Duodenal mucosa (tissue), 2 donors: Measurements from ENCODE around the gene AAK1.
"Not testable (repeated sequence)": the region's sequence is repeated elsewhere in the genome, so short reads cannot be mapped to it uniquely, and the experiment has no call there.

ENCODE experiments used
- H3K27ac ChIP-seq: one replicate; pipeline ENCODE4 v1.7.0; 2013; ENCODE audit warnings: low read depth, low read length
- H3K27me3 ChIP-seq, 2 donors: one replicate each; pipeline ENCODE4 v1.7.0; 2013; ENCODE audit warnings: low read length in 2 of 2, control low read depth in 1 of 2; ENCODE audit not compliant: insufficient read depth in 2 of 2, control insufficient read depth in 1 of 2
- H3K36me3 ChIP-seq, 2 donors: one replicate each; pipeline ENCODE4 v1.7.0; 2013; ENCODE audit warnings: low read length in 2 of 2, control low read depth in 1 of 2; ENCODE audit not compliant: insufficient read depth in 2 of 2, control insufficient read depth in 1 of 2
- H3K4me1 ChIP-seq, 2 donors: one replicate each; pipeline ENCODE4 v1.7.0; 2013; ENCODE audit warnings: low read length in 2 of 2, control low read depth in 1 of 2; ENCODE audit not compliant: insufficient read depth in 2 of 2, control insufficient read depth in 1 of 2
- H3K4me3 ChIP-seq, 2 donors: one replicate each; pipeline ENCODE4 v1.7.0; 2013; ENCODE audit warnings: low read length in 2 of 2, low read depth in 1 of 2
- H3K9ac ChIP-seq, 2 donors: one replicate each; pipeline ENCODE4 v1.7.0; 2013; ENCODE audit warnings: low read length in 2 of 2, low read depth in 1 of 2
- H3K9me3 ChIP-seq, 2 donors: one replicate each; pipeline ENCODE4 v1.7.0; 2013; ENCODE audit warnings: low read length in 2 of 2, control low read depth in 1 of 2; ENCODE audit not compliant: control insufficient read depth in 1 of 2

AAK1 gene

DNA sequence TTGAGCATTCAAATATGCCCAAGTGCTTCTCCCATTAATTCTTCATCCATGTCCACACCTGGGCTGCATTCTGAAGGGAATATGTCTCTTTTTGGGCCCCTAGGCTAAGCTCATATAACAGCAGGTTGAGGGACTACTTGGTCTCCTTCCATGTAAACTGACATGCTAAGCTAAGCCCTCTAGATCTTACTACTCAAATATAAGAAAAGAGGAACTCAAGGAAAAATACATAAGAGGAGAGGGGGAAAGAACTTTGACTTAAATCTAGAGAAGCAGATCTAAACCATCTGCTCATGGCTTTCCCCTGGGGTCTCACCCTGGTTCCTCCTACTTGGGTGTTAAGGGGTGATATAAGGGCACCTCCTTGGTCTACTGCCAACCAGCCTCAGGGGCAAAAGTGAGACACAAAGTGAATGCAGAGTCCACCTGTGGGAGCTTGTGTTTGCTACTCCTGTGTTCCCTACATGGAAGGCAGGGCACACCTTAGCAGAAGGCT, 186.5 kb downstream of the AAK1 start:
- no peak overlapping the region for H3K4me3 ChIP-seq
- H3K27ac ChIP-seq: no peak overlapping the region
- no peaks in the 10 kb centered on the region for H3K4me1 ChIP-seq
- no peaks in the 10 kb centered on the region for H3K36me3 ChIP-seq
- no peaks in the 10 kb centered on the region for H3K27me3 ChIP-seq
- H3K9me3 ChIP-seq: no peaks in the 10 kb centered on the region
- H3K9ac ChIP-seq: no peak overlapping the region

DNA sequence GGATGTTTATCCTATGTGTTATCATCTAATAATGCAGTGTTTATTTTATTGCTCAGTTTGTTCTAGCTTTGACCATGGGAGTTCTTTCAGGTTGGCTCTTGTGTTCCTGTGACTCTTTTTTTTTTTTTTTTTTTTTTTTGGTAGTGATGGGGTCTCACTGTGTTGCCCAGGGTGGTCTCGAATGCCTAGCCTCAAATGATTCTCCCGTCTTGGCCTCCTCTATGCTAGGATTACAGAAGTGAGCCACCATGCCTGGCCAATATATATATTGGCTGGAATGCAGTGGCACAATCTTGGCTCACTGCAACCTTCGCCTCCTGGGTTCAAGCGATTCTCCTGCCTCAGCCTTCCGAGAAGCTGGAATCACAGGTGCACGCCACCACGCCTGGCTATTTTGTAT, 187.4 kb downstream of the AAK1 start:
- no peaks in the 10 kb centered on the region for H3K27me3 ChIP-seq
- no peak overlapping the region for H3K4me3 ChIP-seq
- no peaks in the 10 kb centered on the region for H3K36me3 ChIP-seq
- no peaks in the 10 kb centered on the region for H3K9me3 ChIP-seq
- no peaks in the 10 kb centered on the region for H3K4me1 ChIP-seq
- no peak overlapping the region for H3K27ac ChIP-seq
- no peak overlapping the region for H3K9ac ChIP-seq

DNA sequence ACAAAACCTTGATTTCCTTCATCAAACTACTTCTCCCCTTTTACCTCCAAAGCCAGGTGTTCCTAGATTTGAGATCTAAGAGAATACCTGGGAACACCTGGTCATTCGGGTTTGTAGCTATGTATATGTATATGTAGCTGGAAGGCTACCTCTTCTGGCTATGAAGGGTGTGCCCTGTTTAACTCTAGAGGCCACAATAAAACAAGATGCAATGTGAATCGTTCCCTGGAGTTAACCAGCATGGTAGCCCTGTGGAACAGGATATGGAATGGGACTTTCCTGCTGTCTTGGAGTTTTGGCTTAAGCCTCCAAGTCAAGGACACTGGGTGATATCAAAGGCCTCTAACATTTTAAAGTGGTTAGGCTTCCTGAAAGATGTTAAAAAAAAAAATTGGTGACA, 188.6 kb downstream of the AAK1 start:
- Histone ChIP-seq H3K9me3 (no peaks in the 10 kb centered on the region), H3K4me1 (no peaks in the 10 kb centered on the region), H3K27ac (no peak overlapping the region), H3K36me3 (no peaks in the 10 kb centered on the region), H3K4me3 (no peak overlapping the region), H3K9ac (no peak overlapping the region), H3K27me3 (no peaks in the 10 kb centered on the region)

DNA sequence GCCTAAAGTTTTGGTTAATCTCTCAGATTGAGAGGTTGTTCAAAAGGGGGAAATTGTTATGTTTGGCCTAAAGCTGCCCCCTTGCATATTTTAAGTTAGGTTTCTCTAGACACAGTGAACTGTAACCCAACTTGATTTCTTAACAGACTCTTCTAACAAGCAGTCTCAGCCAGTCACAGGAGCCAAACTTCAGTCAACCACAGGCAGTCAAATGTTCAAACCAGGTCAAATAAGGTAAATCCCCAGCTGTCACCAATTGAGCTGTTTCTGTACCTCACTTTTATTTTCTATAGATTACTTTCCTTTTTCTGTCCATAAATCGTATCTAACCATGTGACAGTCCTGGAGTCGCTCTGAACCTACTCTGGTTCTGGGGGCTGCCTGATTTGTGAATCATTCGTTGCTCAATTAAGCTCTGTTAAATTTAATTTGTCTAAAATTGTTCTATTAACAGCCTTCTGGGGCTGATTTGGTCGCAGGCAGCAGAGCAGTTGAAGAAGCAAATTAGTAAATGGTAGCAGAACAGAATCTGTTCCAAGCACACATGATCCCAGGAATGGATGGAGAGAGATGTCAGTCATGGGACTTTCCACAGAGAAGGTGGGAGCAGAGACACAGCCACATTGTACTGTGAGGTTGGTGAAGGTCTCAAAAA, 189.9 kb downstream of the AAK1 start:
- no peaks in the 10 kb centered on the region for H3K4me1 ChIP-seq
- H3K27ac ChIP-seq: no peak overlapping the region
- no peak overlapping the region for H3K4me3 ChIP-seq
- H3K36me3 ChIP-seq: no peaks in the 10 kb centered on the region
- no peak overlapping the region for H3K9ac ChIP-seq
- H3K9me3 ChIP-seq: no peaks in the 10 kb centered on the region
- H3K27me3 ChIP-seq: no peaks in the 10 kb centered on the region

DNA sequence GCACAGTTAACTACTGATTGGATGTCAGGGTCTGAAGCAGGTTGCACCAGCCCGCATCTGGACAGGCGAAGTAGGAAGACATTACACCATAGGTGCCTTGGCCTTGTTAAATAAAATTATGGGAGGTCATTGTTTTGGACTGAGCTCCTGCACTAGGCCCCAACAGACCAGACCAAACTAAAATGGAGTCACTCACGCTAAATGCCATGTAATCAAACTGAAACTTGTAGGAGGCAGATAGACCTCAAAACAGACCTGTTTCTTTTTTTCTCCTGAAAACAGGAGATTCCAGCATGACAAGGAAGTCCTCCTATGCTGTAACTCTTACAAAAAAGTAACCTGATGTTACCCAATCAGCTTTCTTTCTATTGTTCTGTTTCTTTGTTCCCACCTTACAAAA, 190.9 kb downstream of the AAK1 start:
- no peaks in the 10 kb centered on the region for H3K36me3 ChIP-seq
- no peaks in the 10 kb centered on the region for H3K9me3 ChIP-seq
- H3K4me3 ChIP-seq: no peak overlapping the region
- H3K27me3 ChIP-seq: no peaks in the 10 kb centered on the region
- H3K4me1 ChIP-seq: no peaks in the 10 kb centered on the region
- H3K27ac ChIP-seq: no peak overlapping the region
- H3K9ac ChIP-seq: no peak overlapping the region

DNA sequence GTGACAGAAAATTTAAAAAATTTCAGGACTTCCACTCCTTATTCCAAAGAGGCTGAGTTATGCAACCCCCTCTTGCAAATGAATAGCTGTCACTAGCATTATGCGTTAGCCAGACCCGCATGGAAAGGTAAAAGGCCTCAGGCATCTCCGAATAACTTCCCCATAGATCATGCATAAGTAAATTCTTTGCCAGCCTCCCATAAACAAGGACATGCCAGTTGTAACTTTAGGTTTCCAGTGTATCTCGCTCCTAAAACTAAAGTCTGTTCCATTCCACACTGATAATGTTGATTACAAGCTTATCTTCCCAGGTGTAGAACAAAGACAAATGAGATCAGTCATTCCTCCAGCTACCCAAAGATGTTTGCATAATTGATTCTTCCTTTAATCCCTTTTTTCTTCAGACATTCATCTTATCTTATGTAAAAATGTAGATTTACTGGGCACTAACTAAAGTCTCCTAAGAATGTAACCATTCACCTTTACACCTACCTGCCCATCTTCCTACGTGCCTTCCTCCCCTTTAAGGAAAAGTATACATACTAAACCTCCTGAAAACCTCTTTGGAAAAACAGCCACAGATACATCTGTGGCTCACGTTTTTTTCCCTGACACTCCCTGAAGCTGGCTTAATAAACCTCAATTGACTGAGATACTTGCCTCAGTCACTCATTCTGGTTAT, 192.7 kb downstream of the AAK1 start:
- Histone ChIP-seq H3K36me3 (no peaks in the 10 kb centered on the region), H3K27ac (no peak overlapping the region), H3K9ac (no peak overlapping the region), H3K9me3 (no peaks in the 10 kb centered on the region), H3K27me3 (no peaks in the 10 kb centered on the region), H3K4me1 (no peaks in the 10 kb centered on the region), H3K4me3 (no peak overlapping the region)

DNA sequence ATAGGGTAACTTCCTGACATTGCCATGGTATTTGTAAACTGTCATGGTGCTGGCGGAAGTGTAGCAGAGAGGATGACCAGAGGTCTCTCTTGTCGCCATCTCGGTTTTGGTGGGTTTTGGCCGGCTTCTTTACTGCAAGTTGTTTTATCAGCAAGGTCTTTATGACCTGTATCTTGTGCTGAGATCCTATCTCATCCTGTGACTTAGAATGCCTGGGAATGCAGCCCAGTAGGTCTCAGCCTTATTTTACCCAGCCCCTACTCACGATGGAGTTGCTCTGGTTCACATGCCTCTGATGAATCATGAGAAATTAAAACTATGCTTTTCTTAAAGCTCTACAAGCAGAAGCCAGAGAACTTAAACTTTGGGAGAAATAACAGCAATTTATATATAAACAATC, 193.6 kb downstream of the AAK1 start:
- Histone ChIP-seq H3K9me3 (no peaks in the 10 kb centered on the region), H3K9ac (no peak overlapping the region), H3K27ac (no peak overlapping the region)

DNA sequence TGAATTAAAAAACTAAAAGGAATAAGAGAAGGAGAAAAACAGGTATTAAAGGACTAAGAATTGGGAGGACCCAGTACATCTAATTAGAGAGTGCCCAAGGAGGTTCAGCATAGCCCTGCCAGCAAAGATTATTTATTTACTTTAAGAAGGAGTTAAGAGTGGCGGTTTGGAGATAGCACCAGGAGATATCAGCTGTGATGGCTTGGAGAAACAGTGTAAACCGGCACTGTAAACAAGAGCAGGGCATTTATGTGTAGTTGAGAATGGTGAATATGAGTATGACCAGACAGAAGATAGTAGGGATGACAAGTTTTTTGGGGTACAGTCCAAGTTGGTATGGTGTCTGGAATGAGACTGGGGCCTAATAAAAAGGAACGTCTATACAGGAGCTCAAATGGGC, 199.9 kb downstream of the AAK1 start:
- H3K4me3 ChIP-seq, H3K27ac ChIP-seq, H3K4me1 ChIP-seq, H3K36me3 ChIP-seq, H3K9ac ChIP-seq, H3K27me3 ChIP-seq, H3K9me3 ChIP-seq: not testable (repeated sequence)

More for the DNA sequence above, 193.6 kb downstream of the AAK1 start:
- Histone ChIP-seq H3K4me1 (no peaks in the 10 kb centered on the region), H3K4me3 (no peak overlapping the region), H3K27me3 (no peaks in the 10 kb centered on the region), H3K36me3 (no peaks in the 10 kb centered on the region)

DNA sequence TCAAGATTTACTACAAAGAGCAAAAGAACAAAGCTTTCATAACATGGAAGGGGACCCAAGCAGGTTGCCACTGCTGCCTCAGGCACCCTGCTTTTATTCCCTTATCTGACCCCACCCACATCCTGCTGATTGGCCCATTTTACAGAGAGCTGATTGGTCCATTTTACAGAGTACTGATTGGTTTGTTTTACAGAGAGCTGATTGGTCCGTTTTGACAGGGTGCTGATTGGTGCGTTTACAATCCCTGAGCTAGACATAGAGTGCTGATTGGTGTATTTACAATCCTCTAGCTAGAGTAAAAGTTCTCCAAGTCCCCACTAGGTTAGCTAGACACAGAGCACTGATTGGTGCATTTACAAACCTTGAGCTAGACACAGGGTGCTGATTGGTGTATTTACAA, 204.0 kb downstream of the AAK1 start:
- H3K27me3 ChIP-seq, H3K4me3 ChIP-seq, H3K9ac ChIP-seq, H3K9me3 ChIP-seq, H3K36me3 ChIP-seq, H3K27ac ChIP-seq: not testable (repeated sequence)
- H3K4me1 ChIP-seq: peaks cover 20 to 24% of the 10 kb centered on the region in 2 donors

DNA sequence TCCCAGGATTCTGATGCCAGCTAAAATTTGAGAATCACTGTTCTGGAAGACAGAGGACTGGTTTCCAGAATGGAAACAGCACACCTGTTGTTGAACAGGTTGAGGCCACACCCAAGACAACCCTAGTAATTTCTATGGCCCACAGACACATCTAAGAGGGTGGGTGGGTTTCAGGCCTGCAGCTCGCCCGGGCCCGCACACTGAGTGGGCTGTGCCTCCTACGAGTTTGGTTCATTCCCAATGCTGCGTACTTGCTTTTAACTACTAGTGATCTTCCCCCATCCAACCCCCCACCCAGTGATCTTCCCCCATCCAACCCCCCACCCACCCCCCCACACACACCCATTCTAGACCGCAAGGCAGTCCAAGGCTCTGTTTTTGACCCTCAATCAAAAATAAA, 205.0 kb downstream of the AAK1 start:
- Histone ChIP-seq H3K27me3 (no peaks in the 10 kb centered on the region), H3K9ac (no peak overlapping the region), H3K9me3 (peaks cover 0 to 2% of the 10 kb centered on the region in 2 donors), H3K36me3 (no peaks in the 10 kb centered on the region), H3K4me1 (peaks cover 20 to 26% of the 10 kb centered on the region in 2 donors), H3K27ac (no peak overlapping the region), H3K4me3 (no peak overlapping the region)
